Measurements from ENCODE around the gene CBLN2.
A peak's percentile ranks its signal among the peaks of the same experiment; 100 is the strongest.

CBLN2 gene

GRCh38 chr18:72544092-72544886 is at the start of gene CBLN2:
Gene CBLN2 (minus strand): TSS chr18:72544342. CDS start chr18:72542160, 2,182 bp downstream.
- H3K4me1 Mint-ChIP-seq = peaks cover 19% of the 10 kb centered on the region
- no peaks in the 10 kb centered on the region for H3K9me3 Mint-ChIP-seq
- H3K27me3 Mint-ChIP-seq (ENCODE audit: low read depth, poor library complexity) = peaks cover 93% of the 10 kb centered on the region
- TF ChIP-seq, protein P1, sequence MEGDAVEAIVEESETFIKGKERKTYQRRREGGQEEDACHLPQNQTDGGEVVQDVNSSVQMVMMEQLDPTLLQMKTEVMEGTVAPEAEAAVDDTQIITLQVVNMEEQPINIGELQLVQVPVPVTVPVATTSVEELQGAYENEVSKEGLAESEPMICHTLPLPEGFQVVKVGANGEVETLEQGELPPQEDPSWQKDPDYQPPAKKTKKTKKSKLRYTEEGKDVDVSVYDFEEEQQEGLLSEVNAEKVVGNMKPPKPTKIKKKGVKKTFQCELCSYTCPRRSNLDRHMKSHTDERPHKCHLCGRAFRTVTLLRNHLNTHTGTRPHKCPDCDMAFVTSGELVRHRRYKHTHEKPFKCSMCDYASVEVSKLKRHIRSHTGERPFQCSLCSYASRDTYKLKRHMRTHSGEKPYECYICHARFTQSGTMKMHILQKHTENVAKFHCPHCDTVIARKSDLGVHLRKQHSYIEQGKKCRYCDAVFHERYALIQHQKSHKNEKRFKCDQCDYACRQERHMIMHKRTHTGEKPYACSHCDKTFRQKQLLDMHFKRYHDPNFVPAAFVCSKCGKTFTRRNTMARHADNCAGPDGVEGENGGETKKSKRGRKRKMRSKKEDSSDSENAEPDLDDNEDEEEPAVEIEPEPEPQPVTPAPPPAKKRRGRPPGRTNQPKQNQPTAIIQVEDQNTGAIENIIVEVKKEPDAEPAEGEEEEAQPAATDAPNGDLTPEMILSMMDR (IDR thresholded peaks at IDR 0.05) = peak; percentile 88
- H3K4me3 Mint-ChIP-seq = peak within 1 kb of the TSS; percentile 84
- no peak within 1 kb of the TSS for H3K27ac Mint-ChIP-seq
- DNase-seq = peak; percentile 86
- H3K36me3 Mint-ChIP-seq (ENCODE audit: low read depth) = no peaks in the 10 kb centered on the region

- Mint-ChIP-seq H3K9me3 (no peaks in the 10 kb centered on the region), H3K27me3 (ENCODE audit: low read depth, poor library complexity) (peaks cover 4% of the 10 kb centered on the region), H3K36me3 (ENCODE audit: low read depth) (no peaks in the 10 kb centered on the region), H3K4me3 (no peak overlapping the region), H3K4me1 (no peaks in the 10 kb centered on the region), H3K27ac (no peak overlapping the region)
- TF ChIP-seq, protein P1 (IDR thresholded peaks at IDR 0.05) = no peak
- DNase-seq = no peak
These were observed 44.2 kb upstream of the CBLN2 start for GRCh38 chr18:72588360-72588759.

- H3K36me3 Mint-ChIP-seq (ENCODE audit: low read depth) = no peaks in the 10 kb centered on the region
- H3K27me3 Mint-ChIP-seq (ENCODE audit: low read depth, poor library complexity) = peaks cover 4% of the 10 kb centered on the region
- no peak for DNase-seq
- no peaks in the 10 kb centered on the region for H3K4me1 Mint-ChIP-seq
- no peak overlapping the region for H3K27ac Mint-ChIP-seq
- H3K4me3 Mint-ChIP-seq = no peak overlapping the region
- no peaks in the 10 kb centered on the region for H3K9me3 Mint-ChIP-seq
- TF ChIP-seq, protein P1 (IDR thresholded peaks at IDR 0.05) = no peak
These were observed 40.6 kb upstream of the CBLN2 start for GRCh38 chr18:72584787-72585186.

DNA sequence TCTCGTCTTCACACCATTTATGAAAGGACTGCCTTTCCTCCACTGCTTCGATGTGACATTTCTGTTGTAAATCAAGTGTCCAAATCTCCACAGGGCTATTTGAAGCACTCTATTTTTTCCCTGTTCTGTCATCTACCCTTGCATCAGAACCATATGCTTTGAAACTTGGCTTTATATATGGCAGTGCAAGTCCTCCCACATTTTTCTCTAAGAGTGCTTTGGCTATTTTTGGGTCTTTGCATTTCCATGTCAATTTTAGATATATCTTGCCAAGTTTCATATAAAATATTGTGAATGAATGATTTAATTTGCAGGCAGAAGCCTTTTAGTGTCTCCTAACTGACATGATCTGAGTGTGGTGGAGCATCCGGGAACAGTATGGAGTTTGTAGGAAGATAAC is 37.8 kb upstream of the CBLN2 start:
- Mint-ChIP-seq H3K9me3 (no peaks in the 10 kb centered on the region), H3K27me3 (ENCODE audit: low read depth, poor library complexity) (peaks cover 2% of the 10 kb centered on the region), H3K4me3 (no peak overlapping the region), H3K36me3 (ENCODE audit: low read depth) (no peaks in the 10 kb centered on the region), H3K27ac (no peak overlapping the region), H3K4me1 (no peaks in the 10 kb centered on the region)
- TF ChIP-seq, protein P1 (IDR thresholded peaks at IDR 0.05) = no peak
- no peak for DNase-seq

DNA sequence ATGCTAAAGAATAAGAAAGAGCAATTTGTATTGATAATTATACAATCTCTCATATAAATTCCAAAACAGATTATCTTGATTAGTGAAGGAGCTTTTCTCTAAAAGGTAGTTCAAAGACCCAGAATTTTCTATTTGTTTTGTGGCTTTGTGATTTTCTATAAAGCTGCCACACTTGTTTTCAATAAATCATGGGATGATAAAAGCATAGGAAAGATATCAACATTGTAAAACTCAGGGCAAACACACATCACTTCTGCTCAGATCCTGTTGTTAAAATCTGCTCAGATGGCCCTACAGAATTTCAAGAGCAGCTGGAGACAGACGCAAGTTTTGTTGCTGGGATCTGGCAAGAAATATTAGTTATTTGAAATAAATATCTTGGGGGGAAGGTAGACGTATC is 28.8 kb upstream of the CBLN2 start:
- Mint-ChIP-seq H3K36me3 (ENCODE audit: low read depth) (no peaks in the 10 kb centered on the region), H3K27me3 (ENCODE audit: low read depth, poor library complexity) (peaks cover 11% of the 10 kb centered on the region), H3K27ac (no peak overlapping the region), H3K4me3 (no peak overlapping the region), H3K9me3 (no peaks in the 10 kb centered on the region), H3K4me1 (no peaks in the 10 kb centered on the region)
- TF ChIP-seq, protein P1 (IDR thresholded peaks at IDR 0.05) = no peak
- DNase-seq = no peak

DNA sequence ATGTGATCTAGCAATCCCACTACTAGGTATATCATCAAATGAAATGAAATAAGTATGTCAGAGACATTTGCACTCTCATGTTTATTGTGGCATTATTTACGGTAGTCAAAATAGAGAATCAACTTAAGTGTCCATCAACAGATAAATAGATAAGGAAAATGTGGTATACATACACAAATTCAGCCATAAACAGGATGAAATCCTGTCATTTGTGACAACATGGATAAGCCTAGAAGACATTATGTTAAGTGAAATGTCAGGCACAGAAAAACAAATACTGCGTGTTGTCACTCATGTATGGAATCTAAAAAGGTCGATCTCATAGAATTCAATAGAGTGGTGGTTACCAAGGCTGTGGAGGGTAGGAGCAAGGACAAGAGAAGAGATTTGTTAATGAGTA is 22.1 kb upstream of the CBLN2 start:
- Mint-ChIP-seq H3K4me3 (no peak overlapping the region), H3K36me3 (ENCODE audit: low read depth) (no peaks in the 10 kb centered on the region), H3K9me3 (peaks cover 14% of the 10 kb centered on the region), H3K27ac (no peak overlapping the region), H3K27me3 (ENCODE audit: low read depth, poor library complexity) (peaks cover 3% of the 10 kb centered on the region), H3K4me1 (no peaks in the 10 kb centered on the region)
- TF ChIP-seq, protein P1 (IDR thresholded peaks at IDR 0.05) = no peak
- no peak for DNase-seq

All from nephron progenitor cell (in vitro differentiated cells).